Loucy (cell line): ENCODE data around the gene TCEAL1.
A peak's percentile ranks its signal among the peaks of the same experiment; 100 is the strongest.

Source experiments
- H2AFZ ChIP-seq: fragments of 200-600 bp; sonication (generic); 2 replicates; pipeline ENCODE4 v1.6.0; 2016; ENCODE audit warnings: antibody characterized with exemption, mild to moderate bottlenecking, low read length, moderate library complexity
- H3F3A ChIP-seq: fragments of 200-600 bp; 2 replicates; pipeline ENCODE4 v1.6.0; 2016; ENCODE audit warnings: antibody characterized with exemption, low read depth, mild to moderate bottlenecking
- H3K27me3 ChIP-seq: fragments of 200-600 bp; sonication (generic); 2 replicates; pipeline ENCODE4 v1.6.1; 2014; ENCODE audit warnings: low read length, mild to moderate bottlenecking; ENCODE audit not compliant: insufficient read depth, poor library complexity, severe bottlenecking
- H3K36me3 ChIP-seq: fragments of 200-600 bp; sonication (generic); 2 replicates; pipeline ENCODE4 v1.6.1; 2016; ENCODE audit warnings: low read length; ENCODE audit not compliant: insufficient read depth
- H3K4me1 ChIP-seq: fragments of 200-600 bp; sonication (generic); 2 replicates; pipeline ENCODE4 v1.5.1; 2014; ENCODE audit warnings: low read length, mild to moderate bottlenecking; ENCODE audit not compliant: insufficient read depth, poor library complexity, severe bottlenecking
- H3K4me2 ChIP-seq: fragments of 200-600 bp; sonication (generic); 2 replicates; pipeline ENCODE4 v1.6.0; 2014; ENCODE audit warnings: antibody characterized with exemption, low read length, low read depth, mild to moderate bottlenecking; ENCODE audit not compliant: poor library complexity, severe bottlenecking
- H3K4me3 ChIP-seq: fragments of 200-600 bp; sonication (generic); 2 replicates; pipeline ENCODE4 v1.5.1; 2014; ENCODE audit warnings: low read length, mild to moderate bottlenecking, mixed read lengths; ENCODE audit not compliant: poor library complexity, severe bottlenecking
- H3K79me2 ChIP-seq: fragments of 200-600 bp; sonication (generic); 2 replicates; pipeline ENCODE4 v1.6.1; 2014; ENCODE audit warnings: low read length; ENCODE audit not compliant: insufficient read depth
- H3K9ac ChIP-seq: fragments of 200-600 bp; sonication (generic); 2 replicates; pipeline ENCODE4 v1.6.0; 2014; ENCODE audit warnings: mild to moderate bottlenecking, low read depth, low read length, moderate library complexity; ENCODE audit not compliant: poor library complexity, severe bottlenecking
- H3K9me2 ChIP-seq: fragments of 200-600 bp; sonication (generic); replicated peaks from 2 replicates; pipeline ENCODE4 v1.6.1; 2016; ENCODE audit warnings: low read depth, low read length, mixed read lengths
- H3K9me3 ChIP-seq: fragments of 200-600 bp; sonication (generic); 2 replicates; pipeline ENCODE4 v1.6.1; 2014; ENCODE audit warnings: mild to moderate bottlenecking, antibody characterized with exemption, low read length, low read depth; ENCODE audit not compliant: insufficient read depth
- H4K20me1 ChIP-seq: fragments of 200-600 bp; sonication (generic); 2 replicates; pipeline ENCODE4 v1.6.0; 2014; ENCODE audit warnings: antibody characterized with exemption, low read length, mild to moderate bottlenecking; ENCODE audit not compliant: insufficient read depth, poor library complexity, severe bottlenecking
- EZH2phosphoT487 ChIP-seq: fragments of 200-600 bp; IDR thresholded peaks from 2 replicates; pipeline ENCODE4 v1.6.1; 2018; ENCODE audit warnings: antibody characterized with exemption, mild to moderate bottlenecking, moderate library complexity, borderline replicate concordance
- TF ChIP-seq, protein P1 (sequence below): fragments of 200-600 bp; sonication (generic); conservative IDR thresholded peaks from 2 replicates; pipeline ENCODE4 v1.5.1; 2014; ENCODE audit warnings: mild to moderate bottlenecking, antibody characterized with exemption, low read length

TCEAL1 gene

DNA sequence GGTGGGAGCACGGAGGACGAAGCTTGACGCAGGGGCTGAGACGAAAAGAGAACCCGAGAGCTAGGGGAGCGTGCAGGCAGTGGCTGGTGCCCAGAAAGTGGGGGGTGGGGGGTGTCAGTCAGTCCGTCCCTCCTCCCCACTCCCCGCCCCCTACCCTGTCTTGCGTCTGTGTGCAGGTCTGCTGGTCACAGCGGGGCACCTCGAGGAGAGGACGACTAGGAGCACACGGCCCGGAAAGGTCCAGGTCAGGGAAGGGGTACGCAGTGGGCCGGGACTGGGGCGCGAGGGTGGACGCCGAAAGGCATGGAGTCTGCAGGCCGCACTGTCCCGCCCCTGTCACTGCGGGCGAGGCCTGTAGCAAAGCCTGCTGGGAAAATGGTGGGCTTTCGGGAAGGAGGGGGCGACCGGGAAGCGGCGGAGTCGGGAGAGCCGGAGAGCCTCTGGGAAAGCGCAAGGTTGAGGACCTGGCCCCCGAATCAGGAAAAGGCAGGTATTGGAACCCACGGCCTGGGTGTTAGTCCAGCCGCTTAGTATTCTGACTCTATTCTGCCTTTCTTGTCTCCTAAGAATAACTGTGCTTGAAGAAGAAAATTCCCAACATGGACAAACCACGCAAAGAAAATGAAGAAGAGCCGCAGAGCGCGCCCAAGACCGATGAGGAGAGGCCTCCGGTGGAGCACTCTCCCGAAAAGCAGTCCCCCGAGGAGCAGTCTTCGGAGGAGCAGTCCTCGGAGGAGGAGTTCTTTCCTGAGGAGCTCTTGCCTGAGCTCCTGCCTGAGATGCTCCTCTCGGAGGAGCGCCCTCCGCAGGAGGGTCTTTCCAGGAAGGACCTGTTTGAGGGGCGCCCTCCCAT, 769 bp downstream of the TCEAL1 start:
- H2AFZ ChIP-seq: peak overlapping the region; percentile 94
- H3F3A ChIP-seq: no peaks in the 10 kb centered on the region
- H3K4me2 ChIP-seq: peak overlapping the region; percentile 89
- H3K9me3 ChIP-seq: no peaks in the 10 kb centered on the region
- peaks cover 4% of the 10 kb centered on the region for H3K4me1 ChIP-seq
- H3K9me2 ChIP-seq: no peaks in the 10 kb centered on the region
- H4K20me1 ChIP-seq: no peaks in the 10 kb centered on the region
- H3K9ac ChIP-seq: peak overlapping the region; percentile 92
- no peaks in the 10 kb centered on the region for H3K36me3 ChIP-seq
- H3K79me2 ChIP-seq: peaks cover 3% of the 10 kb centered on the region; the same call in 1 of the 2 replicates
- peak overlapping the region; percentile 95 for H3K4me3 ChIP-seq
- TF ChIP-seq, protein P1, sequence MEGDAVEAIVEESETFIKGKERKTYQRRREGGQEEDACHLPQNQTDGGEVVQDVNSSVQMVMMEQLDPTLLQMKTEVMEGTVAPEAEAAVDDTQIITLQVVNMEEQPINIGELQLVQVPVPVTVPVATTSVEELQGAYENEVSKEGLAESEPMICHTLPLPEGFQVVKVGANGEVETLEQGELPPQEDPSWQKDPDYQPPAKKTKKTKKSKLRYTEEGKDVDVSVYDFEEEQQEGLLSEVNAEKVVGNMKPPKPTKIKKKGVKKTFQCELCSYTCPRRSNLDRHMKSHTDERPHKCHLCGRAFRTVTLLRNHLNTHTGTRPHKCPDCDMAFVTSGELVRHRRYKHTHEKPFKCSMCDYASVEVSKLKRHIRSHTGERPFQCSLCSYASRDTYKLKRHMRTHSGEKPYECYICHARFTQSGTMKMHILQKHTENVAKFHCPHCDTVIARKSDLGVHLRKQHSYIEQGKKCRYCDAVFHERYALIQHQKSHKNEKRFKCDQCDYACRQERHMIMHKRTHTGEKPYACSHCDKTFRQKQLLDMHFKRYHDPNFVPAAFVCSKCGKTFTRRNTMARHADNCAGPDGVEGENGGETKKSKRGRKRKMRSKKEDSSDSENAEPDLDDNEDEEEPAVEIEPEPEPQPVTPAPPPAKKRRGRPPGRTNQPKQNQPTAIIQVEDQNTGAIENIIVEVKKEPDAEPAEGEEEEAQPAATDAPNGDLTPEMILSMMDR: peak; percentile 62
- no peak for TF ChIP-seq EZH2phosphoT487
- H3K27me3 ChIP-seq: no peaks in the 10 kb centered on the region

DNA sequence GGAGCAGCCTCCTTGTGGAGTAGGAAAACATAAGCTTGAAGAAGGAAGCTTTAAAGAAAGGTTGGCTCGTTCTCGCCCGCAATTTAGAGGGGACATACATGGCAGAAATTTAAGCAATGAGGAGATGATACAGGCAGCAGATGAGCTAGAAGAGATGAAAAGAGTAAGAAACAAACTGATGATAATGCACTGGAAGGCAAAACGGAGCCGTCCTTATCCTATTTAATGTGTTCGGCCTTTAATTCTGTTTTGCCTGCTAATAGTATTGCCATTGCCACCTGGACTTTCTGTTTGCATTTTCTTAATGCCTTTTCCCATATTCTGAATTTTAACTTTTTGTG, 1.4 kb downstream of the TCEAL1 start:
- peak overlapping the region; percentile 92 for H3K9ac ChIP-seq
- H3K27me3 ChIP-seq: no peaks in the 10 kb centered on the region
- H2AFZ ChIP-seq: peak overlapping the region; percentile 94; the same call in 1 of the 2 replicates

DNA sequence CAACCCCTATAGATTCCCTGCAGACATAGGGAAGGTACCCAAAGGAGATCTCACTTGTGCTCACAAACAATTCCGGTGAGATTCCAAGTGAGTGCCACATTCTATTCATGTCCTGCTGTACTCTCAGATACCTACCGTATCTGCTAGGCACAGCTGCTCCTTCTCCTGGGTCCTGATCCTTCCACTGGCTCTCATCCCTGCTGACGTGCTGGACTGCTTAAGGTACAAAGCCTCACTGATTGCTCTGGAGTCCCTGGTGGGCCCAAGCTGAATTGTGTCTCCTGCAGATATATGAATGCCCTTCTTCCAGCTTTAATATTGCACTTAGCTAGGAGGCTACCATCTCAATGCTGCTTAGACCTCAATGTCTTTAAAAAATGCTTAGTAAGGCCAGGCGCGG, 2.4 kb downstream of the TCEAL1 start:
- no peak overlapping the region for H3K4me3 ChIP-seq
- no peak overlapping the region for H3K9ac ChIP-seq
- H3K36me3 ChIP-seq: no peaks in the 10 kb centered on the region
- no peak overlapping the region for H2AFZ ChIP-seq
- no peaks in the 10 kb centered on the region for H3K9me3 ChIP-seq
- peaks cover 4% of the 10 kb centered on the region for H3K4me1 ChIP-seq
- H3K27me3 ChIP-seq: no peaks in the 10 kb centered on the region
- H3K9me2 ChIP-seq: no peaks in the 10 kb centered on the region
- peaks cover 3% of the 10 kb centered on the region; the same call in 1 of the 2 replicates for H3K79me2 ChIP-seq
- TF ChIP-seq, protein P1: no peak
- TF ChIP-seq EZH2phosphoT487: no peak
- no peaks in the 10 kb centered on the region for H3F3A ChIP-seq
- no peaks in the 10 kb centered on the region for H4K20me1 ChIP-seq
- no peak overlapping the region for H3K4me2 ChIP-seq

More for the DNA sequence above, 1.4 kb downstream of the TCEAL1 start:
- H3F3A ChIP-seq: no peaks in the 10 kb centered on the region
- peak overlapping the region; percentile 89 for H3K4me2 ChIP-seq
- TF ChIP-seq, protein P1: no peak
- TF ChIP-seq EZH2phosphoT487: no peak
- no peaks in the 10 kb centered on the region for H3K9me2 ChIP-seq
- no peaks in the 10 kb centered on the region for H3K9me3 ChIP-seq
- H3K79me2 ChIP-seq: peaks cover 3% of the 10 kb centered on the region; the same call in 1 of the 2 replicates
- peak overlapping the region; percentile 95 for H3K4me3 ChIP-seq
- no peaks in the 10 kb centered on the region for H4K20me1 ChIP-seq
- peaks cover 4% of the 10 kb centered on the region for H3K4me1 ChIP-seq
- no peaks in the 10 kb centered on the region for H3K36me3 ChIP-seq
